Esophagus squamous epithelium (tissue), 4 donors: Measurements from ENCODE around the gene RECK.
"Not testable (repeated sequence)": the region's sequence is repeated elsewhere in the genome, so short reads cannot be mapped to it uniquely, and the experiment has no call there.

Source experiments
- CTCF ChIP-seq, 6 experiments: fragments of 450-650 bp in 4 of 6; fragments of 200-600 bp in 2 of 6; sonication (generic) in 2 of 6; IDR thresholded peaks; one replicate each; pipeline ENCODE4 v1.5.1; 2016 to 2019; ENCODE audit warnings: antibody characterized with exemption in 6 of 6, mild to moderate bottlenecking in 4 of 6, moderate library complexity in 4 of 6
- POLR2A ChIP-seq, 4 donors: fragments of 450-650 bp; IDR thresholded peaks; one replicate each; pipeline ENCODE4 v1.6.1; 2017; ENCODE audit warnings: antibody characterized with exemption in 4 of 4, mild to moderate bottlenecking in 4 of 4, moderate library complexity in 3 of 4

DNA sequence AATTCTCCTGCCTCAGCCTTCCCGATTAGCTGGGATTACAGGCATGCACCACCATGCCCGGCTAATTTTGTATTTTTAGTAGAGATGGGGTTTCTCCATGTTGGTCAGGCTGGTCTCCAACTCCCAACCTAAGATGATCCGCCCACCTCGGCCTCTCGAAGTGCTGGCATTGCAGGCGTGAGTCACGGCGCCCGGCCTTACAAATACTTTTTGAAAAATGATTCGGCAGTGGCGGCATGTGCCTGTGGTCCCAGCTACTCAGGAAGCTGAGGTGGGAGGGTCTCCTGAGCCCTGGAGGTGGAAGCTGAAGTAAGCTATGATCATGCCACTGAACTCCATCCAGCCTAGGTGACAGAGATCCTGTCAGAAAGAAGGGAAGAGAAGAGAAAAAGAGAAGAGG is 123.4 kb downstream of the RECK start:
- not testable (repeated sequence) for TF ChIP-seq CTCF, POLR2A (IDR thresholded peaks at IDR 0.05)
